HG03378 (cell line): Measurements from ENCODE around the gene TNFRSF1B.
"Not testable (repeated sequence)": the region's sequence is repeated elsewhere in the genome, so short reads cannot be mapped to it uniquely, and the experiment has no call there.

Experiments used
- ATAC-seq: cut with Tn5 transposase; IDR thresholded peaks from one replicate; pipeline ENCODE4 v1.9.1; 2021; ENCODE audit warnings: mild to moderate bottlenecking, moderate library complexity; ENCODE audit not compliant: unreplicated experiment

The TNFRSF1B gene

GRCh38 chr1:12209495-12209832 lies 42.7 kb downstream of the TNFRSF1B start:
- no peak for ATAC-seq

GRCh38 chr1:12215118-12215961 lies 48.5 kb downstream of the TNFRSF1B start:
- ATAC-seq = no peak

- no peak for ATAC-seq
Measured at GRCh38 chr1:12219800-12220199, 53.0 kb downstream of the TNFRSF1B start.

GRCh38 chr1:12220890-12221289 lies 54.1 kb downstream of the TNFRSF1B start:
- no peak for ATAC-seq

GRCh38 chr1:12222700-12223099 lies 55.9 kb downstream of the TNFRSF1B start:
- ATAC-seq = not testable (repeated sequence)

- not testable (repeated sequence) for ATAC-seq
Measured at GRCh38 chr1:12224092-12224491, 57.3 kb downstream of the TNFRSF1B start.

- ATAC-seq = no peak
Measured at GRCh38 chr1:12228979-12229378, 62.2 kb downstream of the TNFRSF1B start.

- ATAC-seq = no peak
Measured at GRCh38 chr1:12229386-12229834, 62.6 kb downstream of the TNFRSF1B start.

- ATAC-seq = no peak
Measured at GRCh38 chr1:12229835-12230548, 63.2 kb downstream of the TNFRSF1B start, which contains the start of gene VPS13D. Gene VPS13D (plus strand): TSS chr1:12230030. CDS start chr1:12234267, 4,237 bp downstream.

- ATAC-seq = no peak
Measured at GRCh38 chr1:12230549-12231275, 63.9 kb downstream of the TNFRSF1B start.

GRCh38 chr1:12231276-12231595 lies 64.4 kb downstream of the TNFRSF1B start:
- ATAC-seq = no peak

GRCh38 chr1:12232221-12232620 lies 65.4 kb downstream of the TNFRSF1B start:
- no peak for ATAC-seq

GRCh38 chr1:12244078-12244477 lies 77.3 kb downstream of the TNFRSF1B start:
- ATAC-seq = no peak

- ATAC-seq = no peak
Measured at GRCh38 chr1:12244585-12244984, 77.8 kb downstream of the TNFRSF1B start.

GRCh38 chr1:12245116-12245515 lies 78.3 kb downstream of the TNFRSF1B start:
- ATAC-seq = no peak

GRCh38 chr1:12245733-12246132 lies 78.9 kb downstream of the TNFRSF1B start:
- ATAC-seq = no peak

- ATAC-seq = no peak
Measured at GRCh38 chr1:12246584-12246983, 79.8 kb downstream of the TNFRSF1B start.

- ATAC-seq = no peak
Measured at GRCh38 chr1:12249181-12249580, 82.4 kb downstream of the TNFRSF1B start.

GRCh38 chr1:12249748-12250147 lies 83.0 kb downstream of the TNFRSF1B start:
- no peak for ATAC-seq

GRCh38 chr1:12251442-12251841 lies 84.7 kb downstream of the TNFRSF1B start:
- ATAC-seq = no peak

- ATAC-seq = no peak
Measured at GRCh38 chr1:12255913-12256312, 89.1 kb downstream of the TNFRSF1B start.

- ATAC-seq = no peak
Measured at GRCh38 chr1:12258272-12258671, 91.5 kb downstream of the TNFRSF1B start.
